ENCODE measurements around the gene TP63.

- TF ChIP-seq CTCF (IDR thresholded peaks at IDR 0.05; ENCODE audit: low read depth, low read length), result no peak
- TF ChIP-seq POLR2A (IDR thresholded peaks at IDR 0.05; ENCODE audit: extremely low read depth, insufficient read length), result no peak
Measured at GRCh38 chr3:189702066-189702646, 71.0 kb downstream of the TP63 start.
